ENCODE data around the gene USP31.

DNA sequence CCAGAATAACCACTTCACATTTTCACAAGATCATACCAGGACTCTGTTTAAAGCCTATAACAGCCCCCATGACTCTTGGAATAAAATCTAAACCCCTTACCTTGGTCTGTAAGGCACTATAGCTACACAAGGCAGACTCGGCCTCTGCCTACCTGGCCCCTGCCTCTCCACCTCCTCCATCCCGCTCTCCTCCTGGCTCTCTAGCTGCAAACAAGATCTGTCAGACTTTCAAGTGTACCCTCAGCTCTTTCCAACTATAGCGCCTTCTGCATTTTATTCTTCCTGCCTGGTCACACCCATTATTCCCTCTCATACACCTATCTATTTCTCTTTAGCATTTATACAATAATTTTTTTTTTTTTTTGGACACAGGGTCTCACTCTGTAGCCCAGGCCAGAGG lies 8.2 kb downstream of the USP31 start:
- TF ChIP-seq CTCF (IDR thresholded peaks at IDR 0.05 in 8 of 11, conservative IDR thresholded peaks at IDR 0.05 in 3 of 11) (no peak), POLR2A (IDR thresholded peaks at IDR 0.05) (no peak)
